Measurements from ENCODE around the gene HES2. TPM values are rescaled to one million over a fixed set of nuclear protein-coding genes. Genes with fewer than 3 reads are reported as not detected.
"Not testable (repeated sequence)": the region's sequence is repeated elsewhere in the genome, so short reads cannot be mapped to it uniquely, and the experiment has no call there.

HES2 gene
- total and polyA plus RNA-seq, 4 donors, result 0.26 to 5.0 (median 2.7) TPM

GRCh38 chr1:6440198-6441126 is 20.7 kb upstream of the HES2 start:
- Histone ChIP-seq H3K27me3 (ENCODE audit: control insufficient read depth in 3 of 3, insufficient read depth in 3 of 3, low read length in 2 of 3) (peaks cover 6 to 25% (median 16%) of the 10 kb centered on the region in 3 donors), H3K9ac (ENCODE audit: insufficient read depth in 1 of 2, low read length in 2 of 2) (no peak overlapping the region), H3K4me3 (no peak overlapping the region), H3K4me1 (ENCODE audit: control insufficient read depth in 5 of 5, insufficient read depth in 5 of 5, low read length in 5 of 5) (no peaks in the 10 kb centered on the region), H3K27ac (ENCODE audit: low read depth in 1 of 2, low read length in 1 of 2) (no peak overlapping the region), H3K36me3 (ENCODE audit: control insufficient read depth in 4 of 4, insufficient read depth in 4 of 4, low read length in 4 of 4) (no peaks in the 10 kb centered on the region), H3K9me3 (ENCODE audit: control insufficient read depth in 4 of 4, insufficient read depth in 3 of 4, low read length in 3 of 4) (no peaks in the 10 kb centered on the region)
- DNase-seq (peak in 2 of 3 donors; percentile 31 to 58), ATAC-seq (ENCODE audit: insufficient read depth, low FRiP score) (peak; percentile 70)
- TF ChIP-seq CTCF (IDR thresholded peaks at IDR 0.05; ENCODE audit: control extremely low read depth, extremely low read depth), result no peak
- 6 to 7% methylated on average over 60 to 100 of the region's 101 CpGs for WGBS, 2 donors

- DNase-seq (peak; percentile 36 to 56 (median 52)), ATAC-seq (ENCODE audit: insufficient read depth, low FRiP score) (peak; percentile 75)
- H3K9ac ChIP-seq (ENCODE audit: insufficient read depth in 1 of 2, low read length in 2 of 2), result no peak overlapping the region
- H3K27me3 ChIP-seq (ENCODE audit: control insufficient read depth in 3 of 3, insufficient read depth in 3 of 3, low read length in 2 of 3), result peaks cover 6 to 25% (median 13%) of the 10 kb centered on the region in 3 donors
- no peak overlapping the region for H3K27ac ChIP-seq (ENCODE audit: low read depth in 1 of 2, low read length in 1 of 2)
- H3K4me3 ChIP-seq, result no peak overlapping the region
- no peaks in the 10 kb centered on the region for H3K36me3 ChIP-seq (ENCODE audit: control insufficient read depth in 4 of 4, insufficient read depth in 4 of 4, low read length in 4 of 4)
- 8 to 18% methylated on average over 5 of the region's 5 CpGs for WGBS, 2 donors
- TF ChIP-seq CTCF (IDR thresholded peaks at IDR 0.05; ENCODE audit: control extremely low read depth, extremely low read depth), result peak; percentile 66
- H3K9me3 ChIP-seq (ENCODE audit: control insufficient read depth in 4 of 4, insufficient read depth in 3 of 4, low read length in 3 of 4), result no peaks in the 10 kb centered on the region
- H3K4me1 ChIP-seq (ENCODE audit: control insufficient read depth in 5 of 5, insufficient read depth in 5 of 5, low read length in 5 of 5), result no peaks in the 10 kb centered on the region
These were observed 18.4 kb upstream of the HES2 start for GRCh38 chr1:6438047-6438525.

- not testable (repeated sequence) for H3K9ac ChIP-seq (ENCODE audit: insufficient read depth in 1 of 2, low read length in 2 of 2); DNase-seq; H3K4me3 ChIP-seq; H3K4me1 ChIP-seq (ENCODE audit: control insufficient read depth in 5 of 5, insufficient read depth in 5 of 5, low read length in 5 of 5); H3K36me3 ChIP-seq (ENCODE audit: control insufficient read depth in 4 of 4, insufficient read depth in 4 of 4, low read length in 4 of 4); H3K9me3 ChIP-seq (ENCODE audit: control insufficient read depth in 4 of 4, insufficient read depth in 3 of 4, low read length in 3 of 4); H3K27ac ChIP-seq (ENCODE audit: low read depth in 1 of 2, low read length in 1 of 2); ATAC-seq (ENCODE audit: insufficient read depth, low FRiP score)
- 58 to 69% methylated on average over 22 of the region's 22 CpGs for WGBS, 2 donors
- peaks cover 6 to 25% (median 13%) of the 10 kb centered on the region in 3 donors for H3K27me3 ChIP-seq (ENCODE audit: control insufficient read depth in 3 of 3, insufficient read depth in 3 of 3, low read length in 2 of 3)
These were observed 17.4 kb upstream of the HES2 start for GRCh38 chr1:6437012-6437700.

GRCh38 chr1:6436277-6436676 is 16.6 kb upstream of the HES2 start:
- not testable (repeated sequence) for H3K4me1 ChIP-seq (ENCODE audit: control insufficient read depth in 5 of 5, insufficient read depth in 5 of 5, low read length in 5 of 5); DNase-seq; H3K36me3 ChIP-seq (ENCODE audit: control insufficient read depth in 4 of 4, insufficient read depth in 4 of 4, low read length in 4 of 4); H3K9ac ChIP-seq (ENCODE audit: insufficient read depth in 1 of 2, low read length in 2 of 2); H3K27ac ChIP-seq (ENCODE audit: low read depth in 1 of 2, low read length in 1 of 2); H3K9me3 ChIP-seq (ENCODE audit: control insufficient read depth in 4 of 4, insufficient read depth in 3 of 4, low read length in 3 of 4); H3K4me3 ChIP-seq; ATAC-seq (ENCODE audit: insufficient read depth, low FRiP score)
- H3K27me3 ChIP-seq (ENCODE audit: control insufficient read depth in 3 of 3, insufficient read depth in 3 of 3, low read length in 2 of 3), result peaks cover 4 to 16% (median 10%) of the 10 kb centered on the region in 3 donors
- 79 to 85% methylated on average over 3 of the region's 3 CpGs for WGBS, 2 donors

All from lung (tissue), 12 donors.